Stomach (tissue), 4 donors: ENCODE results near the gene ESPN.

Source experiments
- CTCF ChIP-seq, 7 experiments: fragments of 450-650 bp in 4 of 7; fragments of 200-600 bp in 3 of 7; sonication (generic) in 3 of 7; IDR thresholded peaks; one replicate each; pipeline ENCODE4 v1.5.1; 2016 to 2019; ENCODE audit warnings: antibody characterized with exemption in 7 of 7, control low read depth in 2 of 7, mild to moderate bottlenecking in 1 of 7
- POLR2A ChIP-seq, 4 donors: fragments of 450-650 bp; IDR thresholded peaks; one replicate each; pipeline ENCODE4 v1.6.1; 2016; ENCODE audit warnings: antibody characterized with exemption in 4 of 4, control low read depth in 2 of 4, mild to moderate bottlenecking in 1 of 4, moderate library complexity in 1 of 4

- TF ChIP-seq CTCF (IDR thresholded peaks at IDR 0.05), result no peak
- no peak for TF ChIP-seq POLR2A (IDR thresholded peaks at IDR 0.05)
Measured at GRCh38 chr1:6396998-6397397, 27.6 kb upstream of the ESPN start.
